Neural progenitor cell (in vitro differentiated cells): ENCODE data around the gene UFC1. TPM values are rescaled to one million over a fixed set of nuclear protein-coding genes. Genes with fewer than 3 reads are reported as not detected.

Source experiments
- DNase-seq: peaks from one replicate; pipeline ENCODE4 v3.0.0-alpha.2; 2016; ENCODE audit warnings: low spot score
- H2AFZ ChIP-seq: fragments of 200-600 bp; sonication (generic); replicated peaks from 2 replicates; pipeline ENCODE4 v1.6.1; 2016; ENCODE audit warnings: antibody characterized with exemption
- H3F3A ChIP-seq: fragments of 200-600 bp; sonication (generic); 2 replicates; pipeline ENCODE4 v1.6.1; 2016; ENCODE audit warnings: antibody characterized with exemption, low read depth
- H3K27ac ChIP-seq: fragments of 200-600 bp; sonication (generic); 2 replicates; pipeline ENCODE4 v1.5.1; 2016; ENCODE audit warnings: mild to moderate bottlenecking
- H3K27me3 ChIP-seq: fragments of 200-600 bp; sonication (generic); 2 replicates; pipeline ENCODE4 v1.6.1; 2016; ENCODE audit warnings: mild to moderate bottlenecking, moderate library complexity
- H3K36me3 ChIP-seq: fragments of 200-600 bp; sonication (generic); 2 replicates; pipeline ENCODE4 v1.5.1; 2016
- H3K4me1 ChIP-seq: fragments of 200-600 bp; sonication (generic); 2 replicates; pipeline ENCODE4 v1.6.1; 2016; ENCODE audit warnings: mixed run types
- H3K4me2 ChIP-seq: fragments of 200-600 bp; sonication (generic); 2 replicates; pipeline ENCODE4 v1.6.1; 2016
- H3K4me3 ChIP-seq: fragments of 200-600 bp; sonication (generic); 2 replicates; pipeline ENCODE4 v1.5.1; 2016
- H3K79me2 ChIP-seq: fragments of 200-600 bp; sonication (generic); 2 replicates; pipeline ENCODE4 v1.6.1; 2016; ENCODE audit warnings: low read depth
- H3K9ac ChIP-seq: fragments of 200-600 bp; sonication (generic); 2 replicates; pipeline ENCODE4 v1.6.1; 2016
- H3K9me3 ChIP-seq: fragments of 200-600 bp; sonication (generic); 2 replicates; pipeline ENCODE4 v1.5.1; 2016; ENCODE audit warnings: low read depth
- H4K20me1 ChIP-seq: fragments of 200-600 bp; sonication (generic); 2 replicates; pipeline ENCODE4 v1.6.1; 2016; ENCODE audit warnings: low read depth
- H3K27ac Mint-ChIP-seq: 3 replicates; pipeline ENCODE4 v1.8.0; 2021; ENCODE audit warnings: mixed read lengths
- H3K27me3 Mint-ChIP-seq: 2 replicates; pipeline ENCODE4 v1.8.0; 2022; ENCODE audit warnings: low read depth, mild to moderate bottlenecking, inconsistent platforms, moderate library complexity, mixed read lengths; ENCODE audit not compliant: insufficient read depth
- H3K36me3 Mint-ChIP-seq: 3 replicates; pipeline ENCODE4 v1.8.0; 2021; ENCODE audit warnings: mixed read lengths
- H3K4me1 Mint-ChIP-seq: 3 replicates; pipeline ENCODE4 v1.8.0; 2021; ENCODE audit warnings: mixed read lengths
- H3K4me3 Mint-ChIP-seq: 3 replicates; pipeline ENCODE4 v1.8.0; 2021; ENCODE audit warnings: mild to moderate bottlenecking, moderate library complexity, mixed read lengths
- H3K9me3 Mint-ChIP-seq: 3 replicates; pipeline ENCODE4 v1.8.0; 2020; ENCODE audit warnings: mixed read lengths
- CTCF ChIP-seq: fragments of 200-600 bp; sonication (generic); IDR thresholded peaks from 2 replicates; pipeline ENCODE4 v1.5.1; 2017; ENCODE audit warnings: antibody characterized with exemption, mild to moderate bottlenecking
- EZH2 ChIP-seq: fragments of 200-600 bp; sonication (generic); IDR thresholded peaks from 2 replicates; pipeline ENCODE4 v1.6.1; 2017; ENCODE audit warnings: antibody characterized with exemption, mild to moderate bottlenecking, moderate library complexity
- EZH2phosphoT487 ChIP-seq: fragments of 200-600 bp; sonication (generic); IDR thresholded peaks from 2 replicates; pipeline ENCODE4 v1.6.1; 2017; ENCODE audit warnings: antibody characterized with exemption
- total RNA-seq: library from RNA; depleted of rRNA; stranded (reverse); fragments of >200 nt; gene quantifications from 2 replicates; pipeline ENCODE4 v1.2.3, GENCODE V29; 2015; ENCODE audit warnings: low replicate concordance

The UFC1 gene
- total RNA-seq, 1 donor from 2014 or later, result 114 TPM

- Histone ChIP-seq H3K4me1 (no peaks in the 10 kb centered on the region), H3K9me3 (no peaks in the 10 kb centered on the region), H4K20me1 (no peaks in the 10 kb centered on the region), H3K4me2 (no peak overlapping the region), H2AFZ (no peak overlapping the region), H3F3A (peaks cover 10% of the 10 kb centered on the region), H3K27ac (no peak overlapping the region), H3K36me3 (no peaks in the 10 kb centered on the region), H3K27me3 (peaks cover 10% of the 10 kb centered on the region), H3K4me3 (no peak overlapping the region), H3K79me2 (no peaks in the 10 kb centered on the region), H3K9ac (no peak overlapping the region)
- TF ChIP-seq EZH2 (no peak), CTCF (peak; percentile 48)
- Mint-ChIP-seq H3K9me3 (no peaks in the 10 kb centered on the region), H3K27ac (no peak overlapping the region), H3K36me3 (peaks cover 6% of the 10 kb centered on the region), H3K27me3 (peaks cover 8% of the 10 kb centered on the region), H3K4me1 (peaks cover 22% of the 10 kb centered on the region), H3K4me3 (no peak overlapping the region)
- DNase-seq, result peak; percentile 27
Measured at GRCh38 chr1:161180639-161181038, 26.9 kb downstream of the UFC1 start.

DNA sequence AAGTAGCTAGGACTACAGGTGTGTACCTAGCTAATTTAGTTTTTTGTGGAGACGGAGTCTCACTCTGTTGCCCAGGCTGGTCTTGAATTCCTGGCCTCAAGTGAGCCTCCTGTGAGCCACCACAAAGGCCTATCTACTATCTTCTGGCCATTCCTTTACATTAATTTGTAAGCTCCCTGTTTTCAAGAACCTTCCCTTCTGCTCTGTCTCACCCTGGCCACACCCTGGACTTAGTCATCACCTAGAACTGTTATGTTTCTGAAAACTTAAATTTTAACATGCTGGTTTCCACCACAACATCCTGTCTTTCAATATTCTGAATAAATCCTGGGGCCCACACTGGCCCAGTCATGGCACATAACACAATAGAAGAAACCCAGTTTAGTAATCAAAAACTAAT, 28.4 kb downstream of the UFC1 start:
- H3K4me3 Mint-ChIP-seq, result no peak overlapping the region
- Histone ChIP-seq H3K79me2 (no peaks in the 10 kb centered on the region), H3K27me3 (peaks cover 10% of the 10 kb centered on the region), H2AFZ (no peak overlapping the region), H3K4me2 (no peak overlapping the region), H3K4me3 (no peak overlapping the region), H3K9ac (no peak overlapping the region), H3K9me3 (no peaks in the 10 kb centered on the region), H3K4me1 (no peaks in the 10 kb centered on the region), H3K27ac (no peak overlapping the region), H3K36me3 (no peaks in the 10 kb centered on the region), H4K20me1 (no peaks in the 10 kb centered on the region), H3F3A (peaks cover 10% of the 10 kb centered on the region)
- H3K36me3 Mint-ChIP-seq, result no peaks in the 10 kb centered on the region
- H3K4me1 Mint-ChIP-seq, result peaks cover 9% of the 10 kb centered on the region
- no peaks in the 10 kb centered on the region for H3K9me3 Mint-ChIP-seq
- H3K27me3 Mint-ChIP-seq, result peaks cover 8% of the 10 kb centered on the region
- TF ChIP-seq CTCF (no peak), EZH2 (no peak), EZH2phosphoT487 (no peak)
- no peak for DNase-seq
- no peak overlapping the region for H3K27ac Mint-ChIP-seq

DNA sequence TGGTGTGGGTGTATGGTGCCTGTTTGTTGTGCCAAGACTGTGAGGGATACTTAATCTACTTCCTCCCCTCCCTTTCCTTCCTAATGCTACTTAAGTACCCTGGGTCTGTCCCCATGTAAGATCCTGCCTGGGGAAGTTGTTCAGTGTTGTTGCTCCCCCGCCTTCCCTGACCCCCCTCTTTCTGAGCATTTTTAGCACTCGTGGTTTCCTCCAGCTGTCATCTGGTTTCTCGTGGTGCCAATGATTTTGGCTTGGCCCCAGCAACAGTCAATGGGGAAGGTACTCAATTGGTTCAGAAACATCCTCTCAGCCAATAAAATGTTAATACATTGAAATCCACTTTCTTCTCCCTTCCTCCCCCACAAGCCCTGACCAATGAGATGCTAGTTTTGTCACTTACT, 31.5 kb downstream of the UFC1 start:
- no peaks in the 10 kb centered on the region for H3F3A ChIP-seq
- H2AFZ ChIP-seq, result no peak overlapping the region

More for the DNA sequence above, 31.5 kb downstream of the UFC1 start:
- no peak overlapping the region for H3K9ac ChIP-seq
- no peak overlapping the region for H3K27ac ChIP-seq
- no peak overlapping the region for H3K27ac Mint-ChIP-seq
- H3K4me2 ChIP-seq, result no peak overlapping the region
- H3K79me2 ChIP-seq, result no peaks in the 10 kb centered on the region
- H3K4me1 ChIP-seq, result no peaks in the 10 kb centered on the region
- H3K36me3 Mint-ChIP-seq, result no peaks in the 10 kb centered on the region
- DNase-seq, result no peak
- no peaks in the 10 kb centered on the region for H3K9me3 Mint-ChIP-seq
- no peaks in the 10 kb centered on the region for H3K9me3 ChIP-seq
- TF ChIP-seq EZH2, result no peak
- no peak for TF ChIP-seq CTCF
- TF ChIP-seq EZH2phosphoT487, result no peak
- H3K36me3 ChIP-seq, result no peaks in the 10 kb centered on the region
- no peaks in the 10 kb centered on the region for H3K27me3 ChIP-seq
- no peak overlapping the region for H3K4me3 ChIP-seq
- no peaks in the 10 kb centered on the region for H4K20me1 ChIP-seq
- H3K4me3 Mint-ChIP-seq, result no peak overlapping the region
- H3K4me1 Mint-ChIP-seq, result no peaks in the 10 kb centered on the region
- peaks cover 16% of the 10 kb centered on the region for H3K27me3 Mint-ChIP-seq
